ENCODE results near the gene ATP2C2. TPM values are rescaled to one million over a fixed set of nuclear protein-coding genes. Genes with fewer than 3 reads are reported as not detected.

Gene ATP2C2
- total and polyA plus RNA-seq, 4 donors, result 21.3 to 96.8 (median 37.5) TPM

DNA sequence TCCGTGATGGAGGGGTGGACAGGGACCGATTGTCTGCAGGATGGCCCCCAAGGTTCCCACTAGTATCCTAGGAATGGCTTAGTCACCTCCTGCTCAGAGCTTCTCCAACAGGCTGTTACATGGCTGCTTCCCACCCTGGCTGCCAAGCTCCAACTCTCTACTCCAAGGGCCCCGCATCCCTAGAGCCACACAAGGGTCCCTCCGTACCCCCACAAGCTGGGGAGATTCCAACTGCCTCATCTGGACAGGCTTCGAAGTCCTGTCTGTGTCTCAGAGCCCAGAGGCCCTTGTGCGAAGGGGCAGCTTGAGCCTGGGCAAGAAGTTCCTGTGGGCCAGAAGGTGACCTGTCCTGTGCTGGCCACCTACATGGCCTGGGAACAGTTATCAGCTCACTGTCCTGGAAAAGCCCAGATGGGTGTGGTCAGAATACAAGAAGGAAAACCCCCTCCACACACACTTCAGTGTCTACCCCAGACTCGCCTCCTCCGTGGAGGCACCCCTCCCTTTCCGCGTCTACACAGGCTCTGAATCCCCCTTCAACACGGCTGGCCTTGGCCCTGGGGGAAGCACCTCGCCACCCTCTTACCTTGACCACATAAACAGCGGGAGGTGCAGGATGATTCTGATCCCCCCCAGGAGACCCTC is 135.5 kb downstream of the ATP2C2 start:
- no peaks in the 10 kb centered on the region for H3K9me3 ChIP-seq (ENCODE audit: control insufficient read depth in 4 of 4, insufficient read depth in 3 of 4, low read length in 3 of 4)
- H3K4me1 ChIP-seq (ENCODE audit: control insufficient read depth in 5 of 5, insufficient read depth in 5 of 5, low read length in 5 of 5), result peaks cover 0 to 14% (median 4%) of the 10 kb centered on the region in 5 donors
- peak overlapping the region; percentile 46 to 68 for H3K9ac ChIP-seq (ENCODE audit: insufficient read depth in 1 of 2, low read length in 2 of 2)
- TF ChIP-seq, protein P1, sequence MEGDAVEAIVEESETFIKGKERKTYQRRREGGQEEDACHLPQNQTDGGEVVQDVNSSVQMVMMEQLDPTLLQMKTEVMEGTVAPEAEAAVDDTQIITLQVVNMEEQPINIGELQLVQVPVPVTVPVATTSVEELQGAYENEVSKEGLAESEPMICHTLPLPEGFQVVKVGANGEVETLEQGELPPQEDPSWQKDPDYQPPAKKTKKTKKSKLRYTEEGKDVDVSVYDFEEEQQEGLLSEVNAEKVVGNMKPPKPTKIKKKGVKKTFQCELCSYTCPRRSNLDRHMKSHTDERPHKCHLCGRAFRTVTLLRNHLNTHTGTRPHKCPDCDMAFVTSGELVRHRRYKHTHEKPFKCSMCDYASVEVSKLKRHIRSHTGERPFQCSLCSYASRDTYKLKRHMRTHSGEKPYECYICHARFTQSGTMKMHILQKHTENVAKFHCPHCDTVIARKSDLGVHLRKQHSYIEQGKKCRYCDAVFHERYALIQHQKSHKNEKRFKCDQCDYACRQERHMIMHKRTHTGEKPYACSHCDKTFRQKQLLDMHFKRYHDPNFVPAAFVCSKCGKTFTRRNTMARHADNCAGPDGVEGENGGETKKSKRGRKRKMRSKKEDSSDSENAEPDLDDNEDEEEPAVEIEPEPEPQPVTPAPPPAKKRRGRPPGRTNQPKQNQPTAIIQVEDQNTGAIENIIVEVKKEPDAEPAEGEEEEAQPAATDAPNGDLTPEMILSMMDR (IDR thresholded peaks at IDR 0.05; ENCODE audit: control extremely low read depth, extremely low read depth), result no peak
- ATAC-seq (ENCODE audit: insufficient read depth, low FRiP score) (no peak), DNase-seq (peak in 2 of 3 donors; percentile 6 to 34)
- no peak overlapping the region for H3K27ac ChIP-seq (ENCODE audit: low read depth in 1 of 2, low read length in 1 of 2)
- H3K27me3 ChIP-seq (ENCODE audit: control insufficient read depth in 3 of 3, insufficient read depth in 3 of 3, low read length in 2 of 3), result no peaks in the 10 kb centered on the region
- peaks cover 0 to 5% (median 4%) of the 10 kb centered on the region in 4 donors for H3K36me3 ChIP-seq (ENCODE audit: control insufficient read depth in 4 of 4, insufficient read depth in 4 of 4, low read length in 4 of 4)
- WGBS, 2 donors, result 43 to 51% methylated on average over 13 of the region's 13 CpGs
- H3K4me3 ChIP-seq, result peak overlapping the region; percentile 66

DNA sequence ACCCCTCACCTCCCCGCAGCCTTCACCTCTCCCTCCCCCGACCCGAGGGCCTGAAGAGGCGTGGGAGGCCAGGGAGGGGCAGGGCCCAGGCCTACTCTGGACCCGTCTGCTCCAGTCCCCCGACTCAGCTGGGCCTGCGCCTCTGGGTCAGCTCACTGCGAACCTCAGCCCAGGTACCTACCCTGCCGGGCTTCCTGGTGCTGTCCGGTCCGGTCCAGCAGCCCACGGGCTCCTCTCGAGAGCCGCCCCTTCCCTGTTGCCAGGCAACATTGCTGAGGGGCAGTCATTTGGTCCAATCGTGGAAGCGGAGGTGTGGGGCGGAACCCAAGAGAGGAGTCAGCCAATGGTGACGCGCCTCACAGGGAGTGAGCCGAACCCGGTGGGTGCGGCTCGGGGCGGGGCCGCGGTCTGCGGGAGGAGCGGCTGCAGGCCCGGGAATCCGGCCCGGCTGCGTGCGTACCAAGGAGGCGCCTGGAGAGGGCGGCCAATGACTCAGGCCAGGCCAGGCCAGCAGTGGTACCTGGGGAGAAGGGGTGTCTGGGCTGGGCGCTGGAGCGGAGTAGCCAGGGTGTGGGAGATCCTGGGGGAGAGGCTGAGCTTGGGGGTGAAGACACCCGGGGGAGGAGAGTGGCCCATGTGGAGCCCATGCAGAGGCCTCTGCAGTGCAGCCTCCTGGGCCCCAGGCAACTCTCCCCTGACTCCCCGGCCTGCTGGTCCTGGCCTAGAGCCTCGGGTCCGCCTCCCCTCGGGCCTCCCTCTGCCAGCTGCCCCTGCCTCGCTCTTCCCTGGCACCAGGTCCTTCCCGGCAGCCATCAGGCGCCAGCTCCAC is 136.3 kb downstream of the ATP2C2 start, which contains the start of gene MEAK7:
Gene MEAK7 (minus strand): TSS at position 240 of the 829 bp plus-strand sequence. CDS start 6,573 bp downstream, outside the sequence.
- peak within 1 kb of the TSS; percentile 66 for H3K4me3 ChIP-seq
- H3K36me3 ChIP-seq (ENCODE audit: control insufficient read depth in 4 of 4, insufficient read depth in 4 of 4, low read length in 4 of 4), result peaks cover 0 to 5% (median 2%) of the 10 kb centered on the region in 4 donors
- peak within 1 kb of the TSS; percentile 66 to 85 for H3K9ac ChIP-seq (ENCODE audit: insufficient read depth in 1 of 2, low read length in 2 of 2)
- H3K4me1 ChIP-seq (ENCODE audit: control insufficient read depth in 5 of 5, insufficient read depth in 5 of 5, low read length in 5 of 5), result peaks cover 0 to 14% (median 4%) of the 10 kb centered on the region in 5 donors
- peak; percentile 98 to 99 (median 99) for DNase-seq
- peak within 1 kb of the TSS; percentile 62 to 91 for H3K27ac ChIP-seq (ENCODE audit: low read depth in 1 of 2, low read length in 1 of 2)
- ATAC-seq (ENCODE audit: insufficient read depth, low FRiP score), result peak; percentile 99
- 3% methylated on average over 38 to 45 of the region's 45 CpGs for WGBS, 2 donors
- TF ChIP-seq, protein P1 (IDR thresholded peaks at IDR 0.05; ENCODE audit: control extremely low read depth, extremely low read depth), result peak; percentile 2
- no peaks in the 10 kb centered on the region for H3K27me3 ChIP-seq (ENCODE audit: control insufficient read depth in 3 of 3, insufficient read depth in 3 of 3, low read length in 2 of 3)
- H3K9me3 ChIP-seq (ENCODE audit: control insufficient read depth in 4 of 4, insufficient read depth in 3 of 4, low read length in 3 of 4), result no peaks in the 10 kb centered on the region

DNA sequence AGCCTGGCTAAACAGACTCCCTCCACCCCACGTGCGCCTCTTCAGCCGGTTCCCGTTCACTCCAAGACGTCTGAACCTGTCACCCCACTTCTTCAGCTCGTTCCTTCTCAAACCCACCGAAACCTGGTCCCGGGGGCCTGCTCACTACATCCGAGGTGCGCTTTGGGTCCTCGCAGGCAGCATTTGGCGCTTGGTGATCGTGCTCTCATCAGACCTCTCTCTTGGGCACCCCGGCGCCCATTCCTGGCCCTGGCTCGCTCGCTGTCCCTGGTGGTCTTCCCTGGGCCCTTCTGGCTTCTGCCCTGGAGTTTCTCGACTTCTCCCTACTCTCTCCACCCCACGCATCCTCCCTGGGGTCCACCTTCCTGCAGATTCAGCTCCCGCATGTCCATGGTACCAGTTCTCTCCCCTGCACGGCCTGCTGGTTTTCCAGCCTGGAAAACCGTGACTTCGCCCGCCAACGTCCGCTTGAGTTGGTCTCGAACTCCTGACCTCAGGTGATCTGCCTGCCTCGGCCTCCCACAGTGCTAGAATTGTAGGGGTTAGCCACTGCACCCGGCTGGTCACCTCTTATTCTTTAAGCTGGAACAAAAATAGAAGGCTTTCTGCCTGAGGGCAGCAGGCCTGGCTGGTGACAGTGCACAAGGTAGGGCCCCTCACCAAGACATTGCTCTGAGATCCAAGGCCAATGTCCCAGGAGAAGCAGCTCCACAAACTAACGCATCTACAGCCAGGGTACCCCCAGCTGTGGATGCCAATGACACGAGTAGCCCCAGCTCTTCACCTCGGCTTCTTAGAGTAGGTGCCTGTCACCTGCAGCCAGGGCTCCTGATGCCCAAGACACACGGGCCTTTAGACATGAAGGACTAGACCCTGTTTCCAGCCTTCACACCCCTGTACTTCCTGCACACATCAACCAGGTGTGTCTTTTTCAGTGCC is 137.2 kb downstream of the ATP2C2 start:
- no peak for DNase-seq
- ATAC-seq (ENCODE audit: insufficient read depth, low FRiP score), result no peak
- Histone ChIP-seq H3K4me1 (ENCODE audit: control insufficient read depth in 5 of 5, insufficient read depth in 5 of 5, low read length in 5 of 5) (peaks cover 0 to 14% (median 4%) of the 10 kb centered on the region in 5 donors), H3K36me3 (ENCODE audit: control insufficient read depth in 4 of 4, insufficient read depth in 4 of 4, low read length in 4 of 4) (peaks cover 0 to 5% (median 0%) of the 10 kb centered on the region in 4 donors), H3K4me3 (peak overlapping the region; percentile 53), H3K9ac (ENCODE audit: insufficient read depth in 1 of 2, low read length in 2 of 2) (no peak overlapping the region), H3K27me3 (ENCODE audit: control insufficient read depth in 3 of 3, insufficient read depth in 3 of 3, low read length in 2 of 3) (no peaks in the 10 kb centered on the region), H3K9me3 (ENCODE audit: control insufficient read depth in 4 of 4, insufficient read depth in 3 of 4, low read length in 3 of 4) (no peaks in the 10 kb centered on the region), H3K27ac (ENCODE audit: low read depth in 1 of 2, low read length in 1 of 2) (peak overlapping the region; percentile 61 to 91)
- TF ChIP-seq, protein P1 (IDR thresholded peaks at IDR 0.05; ENCODE audit: control extremely low read depth, extremely low read depth), result no peak
- 71 to 75% methylated on average over 33 of the region's 33 CpGs for WGBS, 2 donors
